Pancreas (tissue), 10 donors: ENCODE data around the gene IRF3. TPM values are rescaled to one million over a fixed set of nuclear protein-coding genes. Genes with fewer than 3 reads are reported as not detected.

Experiments
- ATAC-seq, 4 donors: fragments of 200-7000 bp; cut with Tn5 transposase; one replicate each; pipeline versions ENCODE4 v1.8.0 to v1.9.1; 2020; ENCODE audit warnings: mild to moderate bottlenecking in 4 of 4, moderate library complexity in 4 of 4
- DNase-seq, 6 donors: peaks; one replicate each; pipeline ENCODE4 v3.0.0-alpha.2; 2020
- FAIRE-seq: peaks from 2 replicates; lab custom pipeline; 2012; peaks lifted over from hg19 to GRCh38; lab: Jason Lieb, UNC
- H3K27ac ChIP-seq, 4 donors: fragments of 200-600 bp; sonication (generic); 1 replicate in 3 of 4; 2 replicates in 1 of 4; pipeline versions ENCODE4 v1.5.0 to v1.8.0; 2020
- H3K27me3 ChIP-seq, 4 donors: fragments of 200-600 bp; one replicate each; pipeline ENCODE4 v1.8.0; 2021
- H3K36me3 ChIP-seq, 3 donors: fragments of 200-600 bp; sonication (generic) in 1 of 3; one replicate each; pipeline versions ENCODE4 v1.5.0 to v1.8.0; 2020 to 2021
- H3K4me1 ChIP-seq, 3 donors: fragments of 200-600 bp; one replicate each; pipeline ENCODE4 v1.8.0; 2021
- H3K4me3 ChIP-seq, 4 donors: fragments of 200-600 bp; sonication (generic) in 2 of 4; one replicate each; pipeline versions ENCODE4 v1.5.0 to v1.8.0; 2020 to 2021
- H3K9me3 ChIP-seq, 4 donors: fragments of 200-600 bp; one replicate each; pipeline ENCODE4 v1.8.0; 2021
- CTCF ChIP-seq, 4 donors: fragments of 200-600 bp; sonication (generic) in 3 of 4; IDR thresholded peaks; one replicate each; pipeline versions ENCODE4 v1.5.0 to v1.8.0; 2021; ENCODE audit warnings: antibody characterized with exemption in 4 of 4
- WGBS, 2 donors: extraction: QIAGEN DNeasy Blood & Tissue Kit; methylation state at CpG; one replicate each; pipeline ENCODE4 v1.1.7; 2013; 5-methylcytosine and 5-hydroxymethylcytosine counted together
- intact Hi-C, 3 donors: fragments of 100-400 bp; cut with DNase I; formaldehyde crosslinking; loops; one replicate each; pipeline versions ENCODE4 v1.11.1 to v1.14.2; 2022
- polyA plus RNA-seq, 2 donors: library from polyadenylated mRNA; stranded (reverse); fragments of 200-250 nt; gene quantifications; one replicate each; pipeline ENCODE4 v1.2.3, GENCODE V29; 2013
- total RNA-seq, 6 donors: library from RNA; stranded (reverse); fragmentation: NEBNext Ultra II Directional in 4 of 6; extraction: Animal tissue kit (Norgen Biotek cat#: 25700) in 4 of 6; gene quantifications; one replicate each; pipeline versions ENCODE4 v1.2.1 to v1.2.4, GENCODE V29; 2021 to 2023
- donor health status: healthy with polysubstance abuse.
- donor health status: DM: no; HTN: no; CAD: no; lungs with moderate emphysema.
- donor health status: DM: no; HTN: no; CAD: no.
- donor health status: control.
- donor health status: control.
- donor health status: Bipolar disorder and iron deficiency.
- donor health status: DM: yes; HTN: yes; CAD: no.
- donor health status: DM: no; HTN: no; CAD: no.
- donor health status: DM: no; HTN: no; CAD: no.
- donor health status: DM: yes; HTN: yes; CAD: no.

The IRF3 gene
- total and polyA plus RNA-seq, 8 donors = 34.4 to 289 (median 45.1) TPM

- DNase-seq = peak; percentile 96 to 100 (median 99)
- no peak for TF ChIP-seq CTCF (IDR thresholded peaks at IDR 0.05)
- FAIRE-seq = peak; percentile 98
- no peaks in the 10 kb centered on the region for H3K9me3 ChIP-seq
- peak within 1 kb of the TSS; percentile 97 to 99 (median 98) for H3K27ac ChIP-seq
- no peaks in the 10 kb centered on the region for H3K27me3 ChIP-seq
- H3K4me1 ChIP-seq = peaks cover 5 to 23% (median 8%) of the 10 kb centered on the region in 3 donors
- no peaks in the 10 kb centered on the region for H3K36me3 ChIP-seq
- intact Hi-C loops = no loop called here
- peak within 1 kb of the TSS; percentile 39 to 99 (median 59) for H3K4me3 ChIP-seq
- WGBS, 2 donors = 0% methylated on average over 51 of the region's 51 CpGs
- peak; percentile 64 to 75 (median 72) for ATAC-seq
These were observed 25.4 kb downstream of the IRF3 start, which contains the start of gene RRAS for GRCh38 chr19:49640113-49640898. Gene RRAS, minus strand, starts transcription at chr19:49640143. Its CDS starts 45 bp downstream, at chr19:49640098.

GRCh38 chr19:49639401-49640112, 26.1 kb downstream of the IRF3 start:
- ATAC-seq = no peak
- intact Hi-C loops = no loop called here
- Histone ChIP-seq H3K4me1 (peaks cover 5 to 23% (median 8%) of the 10 kb centered on the region in 3 donors), H3K9me3 (no peaks in the 10 kb centered on the region), H3K27ac (peak overlapping the region; percentile 69 to 99 (median 98)), H3K27me3 (no peaks in the 10 kb centered on the region), H3K4me3 (peak overlapping the region; percentile 36 to 99 (median 59)), H3K36me3 (no peaks in the 10 kb centered on the region)
- no peak for TF ChIP-seq CTCF (IDR thresholded peaks at IDR 0.05)
- DNase-seq = peak in 3 of 6 donors; percentile 35 to 62 (median 53)
- WGBS, 2 donors = 7 to 8% methylated on average over 24 to 31 of the region's 31 CpGs
- no peak for FAIRE-seq

- intact Hi-C loops = no loop called here
- Histone ChIP-seq H3K27me3 (no peaks in the 10 kb centered on the region), H3K36me3 (no peaks in the 10 kb centered on the region), H3K27ac (peak overlapping the region in 1 of 4 donors; percentile 1), H3K4me1 (peaks cover 0 to 14% (median 4%) of the 10 kb centered on the region in 3 donors), H3K9me3 (no peaks in the 10 kb centered on the region), H3K4me3 (peak overlapping the region in 1 of 4 donors; percentile 3)
- TF ChIP-seq CTCF (IDR thresholded peaks at IDR 0.05) = no peak
- peak; percentile 61 to 85 (median 78) for DNase-seq
- peak in 1 of 4 donors; percentile 5 for ATAC-seq
- 17 to 26% methylated on average over 19 of the region's 19 CpGs for WGBS, 2 donors
- FAIRE-seq = no peak
These were observed 27.6 kb downstream of the IRF3 start for GRCh38 chr19:49637821-49638738.

GRCh38 chr19:49636233-49636932, 29.3 kb downstream of the IRF3 start:
- no peak overlapping the region for H3K4me3 ChIP-seq
- WGBS, 2 donors = 77 to 81% methylated on average over 29 to 30 of the region's 30 CpGs
- no peak overlapping the region for H3K27ac ChIP-seq
- ATAC-seq (no peak), FAIRE-seq (no peak), DNase-seq (peak in 2 of 6 donors; percentile 34 to 67)
- H3K27me3 ChIP-seq = no peaks in the 10 kb centered on the region
- no peaks in the 10 kb centered on the region for H3K9me3 ChIP-seq
- TF ChIP-seq CTCF (IDR thresholded peaks at IDR 0.05) = no peak
- peaks cover 0 to 13% (median 5%) of the 10 kb centered on the region in 3 donors for H3K4me1 ChIP-seq
- no peaks in the 10 kb centered on the region for H3K36me3 ChIP-seq
- intact Hi-C loops = no loop called here
